ENCODE results near the gene LMOD3. TPM values are rescaled to one million over a fixed set of nuclear protein-coding genes. Genes with fewer than 3 reads are reported as not detected.

LMOD3 gene
- polyA plus RNA-seq, 4 donors = 0.09 to 0.31 (median 0.27) TPM; not detected in 1

DNA sequence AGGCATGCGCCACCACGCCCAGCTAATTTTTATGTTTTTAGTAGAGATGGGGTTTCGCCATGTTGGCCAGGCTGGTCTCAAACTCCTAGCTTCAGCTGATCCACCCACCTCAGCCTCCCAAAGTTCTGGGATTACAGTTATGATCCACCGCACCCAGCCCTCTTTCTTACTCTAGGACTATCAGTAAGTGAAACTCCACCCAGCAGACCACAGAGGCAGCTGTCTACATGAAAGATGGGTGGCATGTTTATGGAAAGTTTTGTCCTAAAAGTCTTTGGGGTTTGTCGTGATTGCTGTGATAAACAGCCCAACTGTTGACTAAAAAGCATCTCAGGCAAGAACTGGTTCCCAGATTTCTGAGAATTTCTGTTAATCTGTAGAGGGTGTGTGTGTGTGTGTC, 26.8 kb downstream of the LMOD3 start:
- Histone ChIP-seq H3K27ac (ENCODE audit: low read depth in 1 of 3, low read length in 2 of 3) (peak overlapping the region in 2 of 3 donors; percentile 35 to 52), H3K27me3 (ENCODE audit: control insufficient read depth in 3 of 3, insufficient read depth in 3 of 3, low read length in 3 of 3) (no peaks in the 10 kb centered on the region), H3K4me3 (ENCODE audit: low read depth in 1 of 3, low read length in 3 of 3) (peak overlapping the region in 1 of 3 donors; percentile 5), H3K9me3 (ENCODE audit: control insufficient read depth in 2 of 2, insufficient read depth in 1 of 2, low read depth in 1 of 2, low read length in 1 of 2) (no peaks in the 10 kb centered on the region), H3K4me1 (ENCODE audit: control insufficient read depth in 3 of 3, insufficient read depth in 2 of 3, low read depth in 1 of 3, low read length in 2 of 3) (peaks cover 8 to 12% (median 10%) of the 10 kb centered on the region in 3 donors), H3K36me3 (ENCODE audit: control insufficient read depth in 3 of 3, insufficient read depth in 2 of 3, low read depth in 1 of 3, low read length in 3 of 3) (peaks cover 3 to 30% (median 5%) of the 10 kb centered on the region in 3 donors)
- WGBS, 3 donors = 73 to 78% (median 73%) methylated on average over 5 of the region's 5 CpGs
- FAIRE-seq (no peak), DNase-seq (no peak)

DNA sequence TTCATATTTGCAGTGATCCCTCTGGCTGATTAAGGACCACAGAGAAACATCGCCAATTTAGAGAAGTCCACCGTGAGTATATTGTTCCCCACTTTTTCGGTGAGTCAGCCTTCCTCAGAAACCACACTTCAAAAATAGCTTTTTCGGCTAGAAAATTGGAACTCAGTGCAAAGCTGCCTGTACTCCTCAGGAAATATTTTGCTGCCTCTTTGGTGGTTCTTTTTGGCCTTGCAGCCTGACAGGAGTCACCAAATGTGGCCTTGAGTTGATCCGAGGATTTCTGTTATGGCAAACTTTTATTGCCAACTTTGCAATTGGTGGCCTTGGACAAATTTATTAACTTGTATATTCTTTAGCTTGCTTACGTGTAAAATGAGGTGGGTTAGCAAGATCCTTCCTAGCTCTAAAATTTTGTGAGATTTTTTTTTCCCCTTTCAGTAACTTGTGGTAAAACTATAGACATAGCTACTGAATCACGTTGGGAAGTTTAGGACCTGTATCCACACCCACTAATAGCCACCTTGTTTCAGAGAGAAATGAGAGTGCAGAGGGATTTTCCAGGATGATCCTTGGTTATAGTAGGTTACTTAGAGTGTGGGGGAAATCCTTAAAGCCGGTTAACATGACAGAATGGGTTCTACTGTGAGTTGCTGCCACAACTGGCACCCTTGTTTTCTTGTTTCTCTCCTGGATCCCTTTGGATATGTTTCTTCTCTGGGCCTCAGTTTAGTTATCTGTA, 27.8 kb downstream of the LMOD3 start:
- 46 to 69% (median 49%) methylated on average over 8 of the region's 8 CpGs for WGBS, 3 donors
- H3K4me1 ChIP-seq (ENCODE audit: control insufficient read depth in 3 of 3, insufficient read depth in 2 of 3, low read depth in 1 of 3, low read length in 2 of 3) = peaks cover 10 to 13% (median 12%) of the 10 kb centered on the region in 3 donors

DNA sequence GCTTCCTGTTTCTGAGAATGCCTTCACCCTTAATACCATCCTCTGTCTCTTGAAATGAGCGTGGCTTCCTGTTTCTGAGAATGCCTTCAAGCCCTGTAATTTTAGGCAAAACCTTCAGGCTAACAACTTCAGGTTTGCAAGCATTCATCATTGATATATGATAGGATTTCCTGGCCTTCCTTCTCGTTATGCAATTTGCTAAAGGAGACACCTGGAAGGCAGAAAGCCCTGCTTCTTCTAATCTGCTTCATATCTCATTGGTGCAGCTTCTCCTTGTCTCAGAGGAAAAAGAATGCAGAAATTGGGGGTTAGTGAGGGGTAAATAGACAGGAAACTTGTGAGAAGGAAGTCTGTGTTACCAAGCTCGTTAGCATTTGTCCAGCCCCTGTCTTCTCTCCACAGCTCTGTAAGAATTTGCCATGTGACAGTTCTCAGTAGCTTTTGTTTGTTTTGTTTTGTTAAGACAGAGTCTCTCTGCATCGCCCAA, 30.3 kb downstream of the LMOD3 start:
- H3K27me3 ChIP-seq (ENCODE audit: control insufficient read depth in 3 of 3, insufficient read depth in 3 of 3, low read length in 3 of 3) = no peaks in the 10 kb centered on the region

More for the DNA sequence above, 27.8 kb downstream of the LMOD3 start:
- FAIRE-seq = no peak
- no peak for DNase-seq
- Histone ChIP-seq H3K36me3 (ENCODE audit: control insufficient read depth in 3 of 3, insufficient read depth in 2 of 3, low read depth in 1 of 3, low read length in 3 of 3) (peaks cover 3 to 25% (median 5%) of the 10 kb centered on the region in 3 donors), H3K4me3 (ENCODE audit: low read depth in 1 of 3, low read length in 3 of 3) (no peak overlapping the region), H3K9me3 (ENCODE audit: control insufficient read depth in 2 of 2, insufficient read depth in 1 of 2, low read depth in 1 of 2, low read length in 1 of 2) (no peaks in the 10 kb centered on the region), H3K27me3 (ENCODE audit: control insufficient read depth in 3 of 3, insufficient read depth in 3 of 3, low read length in 3 of 3) (no peaks in the 10 kb centered on the region), H3K27ac (ENCODE audit: low read depth in 1 of 3, low read length in 2 of 3) (peak overlapping the region in 2 of 3 donors; percentile 54 to 74)

DNA sequence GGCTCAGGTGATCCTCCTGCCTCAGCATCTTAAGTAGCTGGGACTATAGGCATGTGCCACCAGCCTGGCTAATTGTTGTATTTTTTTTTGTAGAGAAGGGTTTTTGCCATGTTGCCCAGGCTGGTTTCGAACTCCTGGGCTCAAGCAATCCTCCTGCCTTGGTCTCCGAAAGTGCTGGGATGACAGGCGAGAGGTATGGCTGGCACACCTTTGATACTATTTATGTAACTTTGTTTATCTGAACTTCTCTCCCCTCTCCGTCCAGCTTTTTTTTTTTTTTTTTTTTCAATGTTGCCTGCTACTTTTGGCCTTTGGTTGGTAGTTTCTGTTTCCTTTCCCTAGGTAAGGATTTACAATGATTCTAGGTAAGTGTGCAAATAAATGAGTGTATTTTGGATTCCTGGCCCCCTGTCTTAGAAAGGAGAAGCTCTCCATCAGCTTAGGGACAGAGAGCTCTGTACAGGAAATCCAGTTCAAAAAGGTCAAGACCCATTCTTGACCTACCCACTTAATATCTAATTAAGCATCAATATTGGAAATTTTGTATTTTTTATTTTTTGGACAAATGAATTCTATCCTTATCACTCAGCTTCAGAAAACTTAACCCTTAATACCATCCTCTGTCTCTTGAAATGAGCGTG, 30.9 kb downstream of the LMOD3 start:
- Histone ChIP-seq H3K4me1 (ENCODE audit: control insufficient read depth in 3 of 3, insufficient read depth in 2 of 3, low read depth in 1 of 3, low read length in 2 of 3) (peaks cover 12 to 33% (median 27%) of the 10 kb centered on the region in 3 donors), H3K9me3 (ENCODE audit: control insufficient read depth in 2 of 2, insufficient read depth in 1 of 2, low read depth in 1 of 2, low read length in 1 of 2) (no peaks in the 10 kb centered on the region), H3K36me3 (ENCODE audit: control insufficient read depth in 3 of 3, insufficient read depth in 2 of 3, low read depth in 1 of 3, low read length in 3 of 3) (peaks cover 3 to 26% (median 5%) of the 10 kb centered on the region in 3 donors), H3K4me3 (ENCODE audit: low read depth in 1 of 3, low read length in 3 of 3) (no peak overlapping the region), H3K27me3 (ENCODE audit: control insufficient read depth in 3 of 3, insufficient read depth in 3 of 3, low read length in 3 of 3) (no peaks in the 10 kb centered on the region), H3K27ac (ENCODE audit: low read depth in 1 of 3, low read length in 2 of 3) (peak overlapping the region in 2 of 3 donors; percentile 52 to 83)
- FAIRE-seq (no peak), DNase-seq (no peak)
- WGBS, 3 donors = 35 to 48% (median 37%) methylated on average over 5 of the region's 5 CpGs

More for the DNA sequence above, 30.3 kb downstream of the LMOD3 start:
- no peak for DNase-seq
- no peak overlapping the region for H3K4me3 ChIP-seq (ENCODE audit: low read depth in 1 of 3, low read length in 3 of 3)
- no peaks in the 10 kb centered on the region for H3K9me3 ChIP-seq (ENCODE audit: control insufficient read depth in 2 of 2, insufficient read depth in 1 of 2, low read depth in 1 of 2, low read length in 1 of 2)
- FAIRE-seq = no peak
- peaks cover 12 to 30% (median 23%) of the 10 kb centered on the region in 3 donors for H3K4me1 ChIP-seq (ENCODE audit: control insufficient read depth in 3 of 3, insufficient read depth in 2 of 3, low read depth in 1 of 3, low read length in 2 of 3)
- WGBS, 3 donors = 26 to 53% (median 35%) methylated on average over 4 of the region's 4 CpGs
- peaks cover 3 to 24% (median 5%) of the 10 kb centered on the region in 3 donors for H3K36me3 ChIP-seq (ENCODE audit: control insufficient read depth in 3 of 3, insufficient read depth in 2 of 3, low read depth in 1 of 3, low read length in 3 of 3)
- peak overlapping the region in 2 of 3 donors; percentile 52 to 83 for H3K27ac ChIP-seq (ENCODE audit: low read depth in 1 of 3, low read length in 2 of 3)

DNA sequence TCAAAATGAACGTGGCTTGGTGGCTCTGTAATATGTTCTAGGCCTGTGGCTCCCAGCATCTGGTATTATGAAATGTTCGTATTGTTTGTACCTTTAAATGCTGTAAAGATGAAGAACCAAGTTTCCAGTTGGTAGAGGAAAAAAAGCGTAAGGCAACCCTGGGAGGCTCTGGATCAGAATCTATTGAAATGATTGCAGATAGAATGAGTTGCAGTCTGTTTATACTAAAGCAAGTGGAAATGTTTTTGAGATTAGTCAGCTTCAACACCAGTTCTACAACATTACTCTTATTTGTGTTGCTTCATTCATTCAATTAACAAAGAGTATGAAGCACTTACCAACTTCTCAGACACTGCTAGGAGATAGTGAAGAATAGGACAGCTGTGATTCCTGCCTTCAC, 32.4 kb downstream of the LMOD3 start:
- peaks cover 10 to 37% (median 27%) of the 10 kb centered on the region in 3 donors for H3K4me1 ChIP-seq (ENCODE audit: control insufficient read depth in 3 of 3, insufficient read depth in 2 of 3, low read depth in 1 of 3, low read length in 2 of 3)
- peaks cover 2 to 22% (median 3%) of the 10 kb centered on the region in 3 donors for H3K36me3 ChIP-seq (ENCODE audit: control insufficient read depth in 3 of 3, insufficient read depth in 2 of 3, low read depth in 1 of 3, low read length in 3 of 3)
- no peak overlapping the region for H3K4me3 ChIP-seq (ENCODE audit: low read depth in 1 of 3, low read length in 3 of 3)
- H3K27me3 ChIP-seq (ENCODE audit: control insufficient read depth in 3 of 3, insufficient read depth in 3 of 3, low read length in 3 of 3) = no peaks in the 10 kb centered on the region
- no peaks in the 10 kb centered on the region for H3K9me3 ChIP-seq (ENCODE audit: control insufficient read depth in 2 of 2, insufficient read depth in 1 of 2, low read depth in 1 of 2, low read length in 1 of 2)
- 38 to 60% (median 49%) methylated on average over 3 of the region's 3 CpGs for WGBS, 3 donors
- DNase-seq (no peak), FAIRE-seq (no peak)
- H3K27ac ChIP-seq (ENCODE audit: low read depth in 1 of 3, low read length in 2 of 3) = peak overlapping the region in 2 of 3 donors; percentile 21 to 61

DNA sequence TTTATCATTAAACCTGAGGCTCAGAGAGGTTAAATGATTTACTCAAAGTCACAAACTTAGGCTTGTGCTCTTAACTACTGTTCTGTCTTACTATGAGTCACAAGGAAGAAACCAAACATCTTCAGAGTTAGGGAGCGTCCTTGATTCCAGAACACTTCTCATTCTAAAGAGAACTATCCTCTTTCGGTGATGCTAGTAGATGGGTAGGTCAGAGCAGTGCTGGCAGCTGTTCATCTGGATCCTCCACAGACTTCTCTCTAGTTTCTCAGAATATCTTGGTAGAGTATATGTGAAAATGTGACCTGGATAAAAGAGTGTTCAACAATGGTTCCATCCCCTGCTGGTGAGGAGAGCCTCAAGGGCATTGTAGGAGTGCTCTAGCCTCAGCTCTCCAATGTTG, 34.3 kb downstream of the LMOD3 start:
- FAIRE-seq = peak; percentile 26
- peak overlapping the region in 1 of 3 donors; percentile 18 for H3K4me3 ChIP-seq (ENCODE audit: low read depth in 1 of 3, low read length in 3 of 3)

DNA sequence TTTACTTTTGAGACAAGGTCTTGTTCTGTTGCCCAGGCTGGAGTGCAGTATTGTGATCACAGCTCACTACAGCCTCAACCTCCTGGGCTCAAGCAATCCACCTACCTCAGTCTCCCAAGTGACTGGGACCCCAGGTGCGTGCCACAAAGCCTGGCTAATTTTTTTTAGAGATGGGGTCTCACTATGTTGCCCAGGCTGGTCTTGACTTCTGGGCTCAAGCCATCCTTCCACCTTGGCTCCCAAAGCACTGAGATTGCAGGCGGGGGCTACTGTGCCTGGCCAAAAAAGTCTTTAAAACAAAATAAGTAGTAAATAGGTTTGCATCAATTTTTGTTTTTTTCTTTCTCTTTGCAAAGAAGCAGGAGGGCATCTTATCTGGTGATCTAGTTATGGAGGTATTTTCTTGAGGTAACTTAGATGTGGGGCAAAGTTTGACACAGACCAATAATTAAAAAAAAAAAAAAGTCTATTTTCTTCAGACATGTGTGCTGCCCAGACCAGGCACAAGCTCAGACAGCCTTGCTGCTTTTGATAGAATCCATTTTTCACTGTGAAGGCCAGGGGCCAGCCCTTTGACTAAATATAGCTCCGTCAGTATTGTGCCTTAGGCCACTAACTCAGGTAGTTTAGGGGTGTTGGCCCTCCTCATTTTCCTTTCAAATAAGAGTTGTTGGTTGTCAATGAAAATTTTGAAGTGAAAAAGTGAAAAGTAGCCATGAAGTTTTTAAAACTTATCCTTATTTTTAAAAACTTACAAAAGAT, 35.2 kb downstream of the LMOD3 start:
- peaks cover 9 to 45% (median 23%) of the 10 kb centered on the region in 3 donors for H3K4me1 ChIP-seq (ENCODE audit: control insufficient read depth in 3 of 3, insufficient read depth in 2 of 3, low read depth in 1 of 3, low read length in 2 of 3)
- H3K36me3 ChIP-seq (ENCODE audit: control insufficient read depth in 3 of 3, insufficient read depth in 2 of 3, low read depth in 1 of 3, low read length in 3 of 3) = peaks cover 0 to 12% (median 0%) of the 10 kb centered on the region in 3 donors
- WGBS, 3 donors = 36 to 72% (median 39%) methylated on average over 3 of the region's 3 CpGs
- peak overlapping the region in 2 of 3 donors; percentile 80 to 99 for H3K4me3 ChIP-seq (ENCODE audit: low read depth in 1 of 3, low read length in 3 of 3)
- FAIRE-seq (no peak), DNase-seq (peak in 1 of 2 donors; percentile 13)
- peak overlapping the region; percentile 91 to 98 (median 97) for H3K27ac ChIP-seq (ENCODE audit: low read depth in 1 of 3, low read length in 2 of 3)
- H3K9me3 ChIP-seq (ENCODE audit: control insufficient read depth in 2 of 2, insufficient read depth in 1 of 2, low read depth in 1 of 2, low read length in 1 of 2) = no peaks in the 10 kb centered on the region
- no peaks in the 10 kb centered on the region for H3K27me3 ChIP-seq (ENCODE audit: control insufficient read depth in 3 of 3, insufficient read depth in 3 of 3, low read length in 3 of 3)

More for the DNA sequence above, 34.3 kb downstream of the LMOD3 start:
- no peaks in the 10 kb centered on the region for H3K9me3 ChIP-seq (ENCODE audit: control insufficient read depth in 2 of 2, insufficient read depth in 1 of 2, low read depth in 1 of 2, low read length in 1 of 2)
- DNase-seq = peak; percentile 20 to 43
- H3K27me3 ChIP-seq (ENCODE audit: control insufficient read depth in 3 of 3, insufficient read depth in 3 of 3, low read length in 3 of 3) = no peaks in the 10 kb centered on the region
- H3K36me3 ChIP-seq (ENCODE audit: control insufficient read depth in 3 of 3, insufficient read depth in 2 of 3, low read depth in 1 of 3, low read length in 3 of 3) = peaks cover 0 to 15% (median 0%) of the 10 kb centered on the region in 3 donors
- peak overlapping the region in 1 of 3 donors; percentile 15 for H3K27ac ChIP-seq (ENCODE audit: low read depth in 1 of 3, low read length in 2 of 3)
- 22 to 32% (median 24%) methylated on average over 2 of the region's 2 CpGs for WGBS, 3 donors
- H3K4me1 ChIP-seq (ENCODE audit: control insufficient read depth in 3 of 3, insufficient read depth in 2 of 3, low read depth in 1 of 3, low read length in 2 of 3) = peaks cover 11 to 38% (median 21%) of the 10 kb centered on the region in 3 donors

Measured in small intestine (tissue), 7 donors.